Fibroblast of skin of back (primary cell): ENCODE results near the gene PRR15L.
"Not testable (repeated sequence)": the region's sequence is repeated elsewhere in the genome, so short reads cannot be mapped to it uniquely, and the experiment has no call there.

Source experiments
- DNase-seq: peaks from one replicate; pipeline ENCODE4 v3.0.0-alpha.2; 2013

Gene PRR15L

GRCh38 chr17:47988445-47988844 is 30.8 kb upstream of the PRR15L start:
- not testable (repeated sequence) for DNase-seq

DNA sequence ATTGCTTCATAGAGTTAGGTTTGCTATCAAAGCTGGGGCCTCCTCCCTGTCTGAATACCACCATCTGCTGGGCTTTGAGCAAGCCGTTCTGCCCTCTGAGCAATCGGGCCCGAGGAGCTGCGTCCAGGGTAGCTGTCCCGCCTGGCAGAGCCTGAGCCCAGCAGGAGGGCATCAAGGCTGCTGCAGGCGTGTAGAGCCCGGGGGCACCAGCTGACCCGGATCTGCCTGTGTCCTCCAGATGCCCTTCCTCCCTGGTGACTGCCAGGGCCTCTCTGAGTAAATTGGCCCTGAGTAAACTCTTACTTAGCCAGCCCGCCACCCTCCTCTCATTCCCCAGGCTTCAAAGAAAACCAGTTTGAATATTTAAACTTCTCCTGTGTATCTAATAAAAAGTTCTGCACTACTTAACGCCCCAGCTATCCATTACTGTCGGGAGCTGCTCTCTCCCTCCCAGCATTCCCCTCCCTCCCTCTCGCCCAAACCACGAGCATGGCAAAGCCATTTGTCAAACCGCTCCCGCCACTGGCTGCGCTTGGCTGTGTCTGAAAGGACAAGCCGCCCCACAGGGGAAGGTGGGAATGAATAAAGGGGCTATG is 29.7 kb upstream of the PRR15L start:
- peak; percentile 19 for DNase-seq

GRCh38 chr17:47986520-47986919 is 28.8 kb upstream of the PRR15L start:
- no peak for DNase-seq

DNA sequence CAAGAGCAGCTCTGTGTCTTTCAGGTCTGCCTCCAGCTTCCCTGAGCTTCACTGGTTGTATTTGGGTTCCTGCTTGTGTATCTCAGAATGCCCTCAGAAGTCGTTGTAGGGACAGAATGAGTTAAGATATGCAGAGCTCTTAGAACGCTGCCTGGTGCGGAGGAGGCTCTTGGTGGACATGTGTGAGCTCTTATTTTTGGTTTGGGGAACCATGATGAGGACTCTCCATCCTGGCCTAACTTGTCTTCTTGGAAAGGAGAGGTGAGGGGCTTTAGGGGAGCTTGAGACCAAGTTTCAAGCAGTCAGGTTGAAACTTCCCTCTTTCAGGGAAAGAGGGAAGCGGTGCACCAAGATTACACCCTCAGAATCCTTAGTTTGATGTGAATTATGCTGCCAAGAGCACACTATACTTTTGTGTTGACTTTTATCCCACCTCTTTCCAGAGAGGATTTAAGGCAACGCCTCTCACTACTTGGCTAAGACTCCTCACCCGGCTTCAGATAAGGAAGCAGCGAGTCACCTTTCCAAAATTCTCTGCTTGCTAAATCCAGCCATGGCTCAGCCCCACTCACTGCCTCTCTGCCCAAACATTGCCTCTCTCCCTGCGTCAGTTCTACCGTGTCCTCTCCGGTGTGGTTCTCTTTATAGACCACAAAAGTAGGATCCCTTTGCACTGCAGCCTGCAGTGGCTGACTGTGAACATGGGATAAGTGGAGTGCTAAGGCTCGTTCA is 26.0 kb upstream of the PRR15L start:
- no peak for DNase-seq

DNA sequence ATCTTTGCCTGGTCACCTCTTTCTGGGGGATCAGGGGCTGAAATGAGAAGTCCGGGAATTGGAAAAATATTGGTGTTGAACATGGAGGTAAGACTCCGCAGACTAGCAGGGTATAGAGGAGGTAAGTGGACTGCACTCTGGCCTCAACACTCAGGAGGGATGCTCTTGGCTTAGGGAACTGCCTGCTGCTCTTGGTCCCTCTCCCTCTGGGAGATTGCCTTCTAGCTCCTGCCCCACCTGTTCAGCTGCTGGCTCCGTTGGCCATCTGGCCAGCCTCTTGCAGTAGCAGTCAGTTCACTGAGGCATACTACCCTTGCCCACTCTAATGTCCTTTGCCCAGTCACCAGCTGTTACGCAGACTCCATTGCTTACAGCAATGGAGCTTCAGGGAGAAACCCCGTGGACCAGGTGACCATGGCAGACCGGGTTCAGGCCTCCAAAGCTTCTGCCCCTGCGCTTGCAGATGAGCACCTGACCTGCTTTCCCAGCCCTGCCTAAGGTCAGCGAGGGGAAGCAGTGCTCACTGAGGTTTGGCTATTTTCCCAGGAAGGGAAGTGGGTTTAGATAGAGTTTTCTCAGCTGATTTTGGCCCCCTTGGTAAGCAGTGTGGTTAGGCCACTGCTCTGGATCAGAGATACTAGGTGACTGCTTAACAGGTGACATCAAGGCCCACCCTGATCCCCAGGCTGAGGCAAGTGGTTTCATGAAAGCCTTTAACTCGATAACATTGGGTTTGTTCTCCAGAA is 25.1 kb upstream of the PRR15L start:
- DNase-seq = no peak

GRCh38 chr17:47982091-47982617 is 24.5 kb upstream of the PRR15L start:
- no peak for DNase-seq

GRCh38 chr17:47981462-47981861 is 23.8 kb upstream of the PRR15L start:
- DNase-seq = no peak

DNA sequence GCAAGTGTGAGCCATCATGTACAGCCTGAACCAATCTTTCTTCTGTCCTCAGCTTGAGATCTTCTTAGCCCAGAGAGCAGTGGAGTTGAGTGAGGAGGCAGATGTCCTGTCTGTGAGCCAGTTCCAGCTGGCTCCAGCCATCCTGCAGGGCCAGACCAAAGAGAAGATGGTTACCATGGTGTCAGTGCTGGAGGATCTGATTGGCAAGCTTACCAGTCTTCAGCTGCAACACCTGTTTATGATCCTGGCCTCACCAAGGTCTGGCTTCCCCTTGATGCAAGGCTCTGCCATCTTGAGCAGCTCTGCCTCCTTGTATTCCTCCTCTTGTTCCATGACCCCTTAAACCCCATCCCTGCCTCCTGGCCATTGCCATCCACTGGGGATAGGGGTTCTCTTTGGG is 22.9 kb upstream of the PRR15L start:
- DNase-seq = no peak

- peak; percentile 55 for DNase-seq
Observed at GRCh38 chr17:47978324-47978723, 20.6 kb upstream of the PRR15L start.

- DNase-seq = no peak
Observed at GRCh38 chr17:47975823-47976205, 18.1 kb upstream of the PRR15L start.

DNA sequence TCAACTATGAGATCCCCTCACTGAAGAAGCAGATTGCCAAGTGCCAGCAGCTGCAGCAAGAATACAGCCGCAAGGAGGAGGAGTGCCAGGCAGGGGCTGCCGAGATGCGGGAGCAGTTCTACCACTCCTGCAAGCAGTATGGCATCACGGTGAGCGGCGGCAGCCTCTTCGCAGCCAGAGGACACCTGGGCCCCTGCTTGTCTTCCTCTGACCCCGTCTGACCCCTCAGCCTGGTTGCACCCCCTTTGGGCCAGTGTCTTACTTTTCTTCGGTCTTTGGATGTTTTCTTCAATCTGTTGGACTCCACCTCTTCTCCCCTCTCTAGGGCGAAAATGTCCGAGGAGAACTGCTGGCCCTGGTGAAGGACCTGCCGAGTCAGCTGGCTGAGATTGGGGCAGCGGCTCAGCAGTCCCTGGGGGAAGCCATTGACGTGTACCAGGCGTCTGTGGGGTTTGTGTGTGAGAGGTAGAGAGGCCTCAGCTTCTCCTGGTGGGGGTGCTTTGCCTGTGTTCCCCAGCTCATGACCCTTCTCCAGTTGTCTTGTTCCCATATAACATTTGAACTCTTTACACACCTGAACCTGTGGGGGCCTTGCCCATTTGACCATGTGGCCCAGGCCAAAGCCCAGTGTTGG is 17.6 kb upstream of the PRR15L start:
- no peak for DNase-seq

GRCh38 chr17:47973541-47973940 is 15.9 kb upstream of the PRR15L start:
- no peak for DNase-seq

DNA sequence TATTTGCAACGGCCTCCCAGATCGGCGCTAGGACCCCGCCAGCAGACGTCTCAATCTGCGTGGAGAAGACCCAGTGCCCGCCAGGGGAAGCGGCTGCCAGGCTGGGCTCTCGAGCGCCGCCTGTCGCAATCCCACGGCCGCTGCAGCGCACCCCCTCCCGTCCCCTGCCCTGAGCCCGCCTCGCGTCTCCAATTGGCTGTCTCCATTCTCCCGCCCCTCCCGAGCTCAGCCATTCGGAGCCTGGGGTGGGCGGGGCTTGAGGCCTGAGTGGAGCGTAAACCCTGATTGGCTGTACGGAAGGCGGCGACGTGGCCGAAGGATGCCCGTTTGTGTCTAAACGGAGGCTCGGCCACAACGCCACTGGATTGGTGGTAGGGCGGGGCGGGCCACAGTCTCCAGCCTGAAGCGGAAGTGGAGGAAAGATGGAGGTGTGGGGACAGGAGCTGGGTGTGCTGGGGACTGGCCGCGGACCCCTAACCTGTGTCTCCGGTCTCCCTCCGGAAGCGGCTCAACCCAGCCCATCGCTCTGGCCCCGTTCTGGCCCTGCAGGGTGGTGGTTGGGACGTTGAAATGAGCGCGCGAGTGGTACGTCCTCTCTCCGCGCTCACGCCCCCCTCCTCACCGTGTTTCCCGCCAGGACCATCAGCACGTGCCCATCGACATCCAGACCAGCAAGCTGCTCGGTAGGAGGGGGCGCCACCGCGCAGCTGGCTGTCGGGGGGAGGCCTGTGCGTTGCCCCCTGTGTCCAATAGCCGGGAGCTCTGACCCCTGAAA is 13.2 kb upstream of the PRR15L start, which contains the start of gene CDK5RAP3:
CDK5RAP3 (plus strand) TSS at position 389 of the 775 bp plus-strand sequence; CDS start at position 423, 34 bp downstream.
- peak; percentile 99 for DNase-seq

GRCh38 chr17:47969930-47970724 is 12.4 kb upstream of the PRR15L start:
- no peak for DNase-seq

GRCh38 chr17:47968836-47969235 is 11.2 kb upstream of the PRR15L start:
- DNase-seq = no peak

DNA sequence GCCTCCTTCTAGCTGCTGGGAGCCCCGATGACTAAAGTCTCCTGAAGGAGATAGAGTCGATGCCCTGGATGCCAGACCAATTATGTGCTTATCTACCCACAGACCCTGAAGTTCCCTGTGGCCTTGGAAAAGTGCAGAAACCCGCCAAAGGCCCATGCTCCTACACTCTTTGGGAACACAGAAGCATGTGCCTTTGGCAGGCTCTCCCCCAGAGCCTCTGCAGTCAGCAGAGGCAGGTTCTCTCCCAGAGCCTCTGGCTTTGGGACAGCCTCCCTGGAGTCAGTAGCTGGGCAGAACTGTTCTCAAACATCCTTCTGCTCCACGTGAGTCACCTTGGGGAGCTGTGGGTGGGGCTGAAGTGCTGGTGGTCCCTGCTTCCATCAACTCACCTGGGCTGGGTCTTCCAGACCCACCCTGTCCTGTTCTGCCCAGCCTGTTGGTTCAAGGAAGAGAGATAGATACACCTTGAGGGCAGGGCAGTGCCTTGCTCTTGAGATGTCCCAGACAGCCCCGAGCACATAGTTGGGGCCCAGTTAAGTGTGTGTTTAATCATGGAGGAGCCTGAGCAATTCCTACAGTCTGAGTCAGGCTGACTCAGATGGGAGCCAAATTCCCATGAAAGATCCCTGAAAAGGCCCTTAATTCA is 10.0 kb upstream of the PRR15L start:
- DNase-seq = peak; percentile 92

GRCh38 chr17:47966079-47966519 is 8.4 kb upstream of the PRR15L start:
- no peak for DNase-seq

DNA sequence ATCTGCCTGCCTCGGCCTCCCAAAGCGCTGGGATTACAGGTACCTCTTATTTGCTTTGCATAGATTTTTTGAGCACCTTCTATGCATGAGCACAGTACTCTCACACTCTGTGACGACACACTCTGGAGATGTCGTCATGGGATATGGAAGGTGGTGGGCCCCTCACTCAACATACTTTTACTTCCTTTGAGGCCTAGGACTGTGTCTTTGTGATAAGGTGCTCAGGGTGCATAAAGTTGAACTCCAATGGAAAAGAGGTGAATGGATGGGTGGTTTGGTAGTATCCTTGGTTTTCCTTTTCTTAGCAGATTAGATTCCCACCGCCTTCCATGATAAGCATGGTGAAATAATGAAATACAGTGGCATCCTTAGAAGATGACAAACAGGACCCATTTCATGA is 7.2 kb upstream of the PRR15L start:
- no peak for DNase-seq

- DNase-seq = no peak
Observed at GRCh38 chr17:47962901-47963300, 5.2 kb upstream of the PRR15L start.

GRCh38 chr17:47961406-47961805 is 3.7 kb upstream of the PRR15L start:
- no peak for DNase-seq
